22Rv1 (cell line): Measurements from ENCODE around the gene STAT5B.

ENCODE experiments used
- CTCF ChIP-seq: fragments of 450-650 bp; IDR thresholded peaks from 2 replicates; pipeline ENCODE4 v1.5.1; 2017; ENCODE audit warnings: mild to moderate bottlenecking
- ZFX ChIP-seq: fragments of 450-650 bp; IDR thresholded peaks from 2 replicates; pipeline ENCODE4 v1.6.1; 2017; ENCODE audit warnings: antibody characterized with exemption, borderline replicate concordance

- no peak for TF ChIP-seq CTCF
- TF ChIP-seq ZFX, result no peak
These were observed 3.8 kb upstream of the STAT5B start for GRCh38 chr17:42279776-42280630.
